HCT116 (cell line): ENCODE data around the gene PADI3. TPM values are rescaled to one million over a fixed set of nuclear protein-coding genes. Genes with fewer than 3 reads are reported as not detected.

Source experiments
- ATAC-seq: fragments of 200-7000 bp; cut with Tn5 transposase; 2 replicates; pipeline ENCODE4 v1.9.1; 2020; ENCODE audit warnings: mild to moderate bottlenecking, moderate library complexity
- BruUV-seq: library from RNA; stranded (reverse); fragments of 400-500 nt; replicated peaks from 2 replicates; lab custom pipeline; 2021; lab: Mats Ljungman, UMichigan
- CTCF ChIA-PET: fragments of 300-600 bp; sonication (Branson Sonifier 250); formaldehyde crosslinking; loops from one replicate; lab custom pipeline; 2021; ENCODE audit warnings: antibody characterized with exemption; lab: Charles Lee
- POLR2A ChIA-PET: fragments of 300-600, 350-600 bp; sonication (Branson Sonifier 250); formaldehyde crosslinking; loops from one replicate; lab custom pipeline; 2021; ENCODE audit warnings: antibody characterized with exemption; lab: Charles Lee
- RAD21 ChIA-PET, 2 experiments: fragments of 300-600 bp; sonication (Branson Sonifier 250); formaldehyde crosslinking; loops; one replicate each; lab custom pipeline; 2023; ENCODE audit warnings: low total read pairs in 2 of 2; ENCODE audit not compliant: uncharacterized antibody in 2 of 2, unreplicated experiment in 2 of 2, low non-redundant PET in 1 of 2; lab: Charles Lee
- DNase-seq: peaks from one replicate; pipeline ENCODE4 v3.0.0-alpha.2; 2010; ENCODE audit warnings: low read depth, low spot score
- H2AFZ ChIP-seq: fragments of 200-600 bp; shearing (Covaris generic), sonication (generic); 2 replicates; pipeline ENCODE4 v1.6.1; 2017; ENCODE audit warnings: low read depth, mixed run types, mixed read lengths, antibody characterized with exemption, low read length; ENCODE audit not compliant: poor library complexity, severe bottlenecking
- H3K27ac ChIP-seq: 2 replicates; pipeline ENCODE4 v1.5.1; 2012; ENCODE audit warnings: low read depth, low read length
- H3K27me3 ChIP-seq: fragments of 200-600 bp; sonication (generic); 2 replicates; pipeline ENCODE4 v1.6.1; 2016; ENCODE audit warnings: mixed run types, low read length, mixed read lengths; ENCODE audit not compliant: insufficient read depth
- H3K36me3 ChIP-seq, 2 experiments: fragments of 200-500 bp in 1 of 2; fragments of 200-600 bp in 1 of 2; sonication (Bioruptor generic) in 1 of 2; sonication (generic) in 1 of 2; 2 replicates each; pipeline versions ENCODE4 v1.5.1 to v1.6.1; 2014 to 2016; ENCODE audit warnings: low read length in 2 of 2, inconsistent platforms in 1 of 2, mixed read lengths in 1 of 2, mixed run types in 1 of 2; ENCODE audit not compliant: insufficient read depth in 2 of 2, control insufficient read depth in 1 of 2
- H3K4me1 ChIP-seq, 2 experiments: fragments of 200-600 bp in 1 of 2; sonication (generic) in 1 of 2; 2 replicates each; pipeline versions ENCODE4 v1.5.1 to v1.6.1; 2012 to 2017; ENCODE audit warnings: low read length in 2 of 2, inconsistent platforms in 1 of 2, mild to moderate bottlenecking in 1 of 2, mixed read lengths in 1 of 2, mixed run types in 1 of 2, moderate library complexity in 1 of 2; ENCODE audit not compliant: insufficient read depth in 2 of 2, control insufficient read depth in 1 of 2
- H3K4me2 ChIP-seq: fragments of 200-600 bp; sonication (generic); 2 replicates; pipeline ENCODE4 v1.6.1; 2017; ENCODE audit warnings: mixed run types, low read length, mixed read lengths
- H3K4me3 ChIP-seq, 2 experiments: fragments of 200-600 bp in 1 of 2; sonication (generic) in 1 of 2; replicated peaks in 1 of 2; 2 replicates each; pipeline ENCODE4 v1.5.1; 2011 to 2016; ENCODE audit warnings: low read length in 2 of 2, control low read depth in 1 of 2, low read depth in 1 of 2, mild to moderate bottlenecking in 1 of 2, mixed read lengths in 1 of 2, mixed run types in 1 of 2
- H3K79me2 ChIP-seq: fragments of 200-600 bp; sonication (generic); 2 replicates; pipeline ENCODE4 v1.6.1; 2017; ENCODE audit warnings: mild to moderate bottlenecking, mixed run types, low read length, moderate library complexity, mixed read lengths; ENCODE audit not compliant: insufficient read depth
- H3K9ac ChIP-seq: fragments of 200-600 bp; sonication (generic); 2 replicates; pipeline ENCODE4 v1.6.1; 2016; ENCODE audit warnings: low read length, mixed read lengths
- H3K9me2 ChIP-seq: fragments of 200-600 bp; sonication (generic), shearing (Covaris generic); 2 replicates; pipeline ENCODE4 v1.6.1; 2017; ENCODE audit warnings: mixed run types, mild to moderate bottlenecking, moderate library complexity; ENCODE audit not compliant: insufficient read depth
- H3K9me3 ChIP-seq, 2 experiments: fragments of 200-500 bp in 1 of 2; fragments of 200-600 bp in 1 of 2; sonication (Bioruptor generic) in 1 of 2; sonication (generic) in 1 of 2; 2 replicates each; pipeline ENCODE4 v1.6.1; 2014 to 2017; ENCODE audit warnings: low read length in 2 of 2, mixed read lengths in 2 of 2, inconsistent platforms in 1 of 2, low read depth in 1 of 2, mild to moderate bottlenecking in 1 of 2, mixed run types in 1 of 2, moderate library complexity in 1 of 2; ENCODE audit not compliant: control insufficient read depth in 1 of 2, insufficient read depth in 1 of 2
- H4K20me1 ChIP-seq: fragments of 200-600 bp; sonication (generic), shearing (Covaris generic); 2 replicates; pipeline ENCODE4 v1.6.1; 2017; ENCODE audit warnings: mixed run types, mild to moderate bottlenecking, moderate library complexity; ENCODE audit not compliant: insufficient read depth
- ATF3 ChIP-seq: IDR thresholded peaks from 2 replicates; pipeline ENCODE4 v1.6.1; 2012
- CBX3 ChIP-seq: IDR thresholded peaks from 2 replicates; pipeline ENCODE4 v1.6.1; 2012; ENCODE audit warnings: low read depth
- CTCF ChIP-seq, 3 experiments: fragments of 200-600 bp in 1 of 3; sonication (generic) in 1 of 3; IDR thresholded peaks in 2 of 3; conservative IDR thresholded peaks in 1 of 3; 2 replicates each; pipeline ENCODE4 v1.5.1; 2012 to 2017; ENCODE audit warnings: low read depth in 2 of 3, low read length in 2 of 3, antibody characterized with exemption in 1 of 3, borderline replicate concordance in 1 of 3, control low read depth in 1 of 3, mild to moderate bottlenecking in 1 of 3, mixed read lengths in 1 of 3, mixed run types in 1 of 3, moderate library complexity in 1 of 3; ENCODE audit not compliant: insufficient read depth in 1 of 3
- EGR1 ChIP-seq: IDR thresholded peaks from 2 replicates; pipeline ENCODE4 v1.6.1; 2012; ENCODE audit warnings: low read depth
- ELF1 ChIP-seq: IDR thresholded peaks from 2 replicates; pipeline ENCODE4 v1.6.1; 2012; ENCODE audit warnings: low read depth, borderline replicate concordance
- JUND ChIP-seq: IDR thresholded peaks from 2 replicates; pipeline ENCODE4 v1.6.1; 2012
- MAX ChIP-seq: IDR thresholded peaks from 2 replicates; pipeline ENCODE4 v1.6.1; 2012
- POLR2AphosphoS5 ChIP-seq: IDR thresholded peaks from 2 replicates; pipeline ENCODE4 v1.6.1; 2011; ENCODE audit warnings: mild to moderate bottlenecking, low read depth, low read length, moderate library complexity
- RAD21 ChIP-seq: IDR thresholded peaks from 2 replicates; pipeline ENCODE4 v1.6.1; 2012; ENCODE audit warnings: low read depth, mild to moderate bottlenecking
- REST ChIP-seq: IDR thresholded peaks from 2 replicates; pipeline ENCODE4 v1.6.1; 2012; ENCODE audit warnings: low read depth
- SIN3A ChIP-seq: IDR thresholded peaks from 2 replicates; pipeline ENCODE4 v1.6.1; 2012; ENCODE audit warnings: low read depth
- SP1 ChIP-seq: IDR thresholded peaks from 2 replicates; pipeline ENCODE4 v1.6.1; 2012; ENCODE audit warnings: low read depth
- SRF ChIP-seq: IDR thresholded peaks from 2 replicates; pipeline ENCODE4 v1.6.1; 2012; ENCODE audit warnings: low read depth
- ZNF274 ChIP-seq: fragments of 200-500 bp; sonication (Bioruptor generic); IDR thresholded peaks from 2 replicates; pipeline ENCODE4 v1.6.1; 2014; ENCODE audit warnings: mild to moderate bottlenecking, low read depth, low read length, inconsistent platforms
- intact Hi-C: fragments of 100-400 bp; cut with micrococcal nuclease; formaldehyde crosslinking; loops from 2 replicates; pipeline ENCODE4 v1.10.0; 2022
- total RNA-seq: library from RNA; stranded (reverse); gene quantifications from one replicate; pipeline ENCODE4 v1.2.1, GENCODE V29; 2021; ENCODE audit not compliant: unreplicated experiment

Gene PADI3
- total RNA-seq, 1 experiment from 2014 or later, result 0.93 TPM

- H2AFZ ChIP-seq, result no peak overlapping the region
- BruUV-seq, result no TSS peak
- TF ChIP-seq POLR2AphosphoS5, result no peak
- no peak for TF ChIP-seq SP1
- TF ChIP-seq, all 23 proteins: peak for 0
- Histone ChIP-seq H4K20me1 (no peaks in the 10 kb centered on the region), H3K9ac (no peak overlapping the region), H3K4me1 (peaks cover 0 to 33% of the 10 kb centered on the region in 2 experiments; a peak in 2 of 4 replicates), H3K27ac (no peak overlapping the region), H3K4me2 (no peak overlapping the region), H3K36me3 (no peaks in the 10 kb centered on the region), H3K27me3 (no peaks in the 10 kb centered on the region; the same call in 1 of the 2 replicates), H3K4me3 (no peak overlapping the region), H3K79me2 (no peaks in the 10 kb centered on the region), H3K9me2 (no peaks in the 10 kb centered on the region), H3K9me3 (no peaks in the 10 kb centered on the region)
- intact Hi-C loops, result no loop called here
- no peak for ATAC-seq
- POLR2A ChIA-PET, result no interaction called here
- RAD21 ChIA-PET, result no interaction called here
- CTCF ChIA-PET, result no interaction called here
- no peak for DNase-seq
Observed at GRCh38 chr1:17243274-17243673, 5.6 kb upstream of the PADI3 start.

GRCh38 chr1:17244821-17245740 is 3.8 kb upstream of the PADI3 start:
- DNase-seq (no peak), ATAC-seq (no peak)
- BruUV-seq, result no TSS peak
- H4K20me1 ChIP-seq, result no peaks in the 10 kb centered on the region
- H2AFZ ChIP-seq, result no peak overlapping the region
- ChIA-PET RAD21 (interaction anchor here in 1 of 2 experiments (1.0 kb wide), 1 partner anchor 10 kb away, joined by 3 read pairs; no protein-coding TSS in a partner anchor), POLR2A (no interaction called here), CTCF (interaction anchor here (3.6 kb wide), 1 partner anchor 8 kb away, joined by 14 read pairs; no protein-coding TSS in a partner anchor)
- H3K9ac ChIP-seq, result no peak overlapping the region
- H3K79me2 ChIP-seq, result no peaks in the 10 kb centered on the region
- no peak overlapping the region for H3K4me2 ChIP-seq
- no peaks in the 10 kb centered on the region for H3K9me3 ChIP-seq
- H3K36me3 ChIP-seq, result no peaks in the 10 kb centered on the region
- peaks cover 9 to 38% of the 10 kb centered on the region in 2 experiments; a peak in 3 of 4 replicates for H3K4me1 ChIP-seq
- no peaks in the 10 kb centered on the region for H3K9me2 ChIP-seq
- intact Hi-C loops, result no loop called here
- H3K4me3 ChIP-seq, result no peak overlapping the region
- H3K27ac ChIP-seq, result no peak overlapping the region
- no peaks in the 10 kb centered on the region for H3K27me3 ChIP-seq
- TF ChIP-seq CTCF (IDR thresholded peaks at IDR 0.05 in 2 of 3, conservative IDR thresholded peaks at IDR 0.05 in 1 of 3; ENCODE audit: borderline replicate concordance in 1 of 3, insufficient read depth in 1 of 3, low read depth in 2 of 3, low read length in 2 of 3), result no peak
- no peak for TF ChIP-seq ELF1
- TF ChIP-seq ATF3, result no peak
- no peak for TF ChIP-seq REST
- no peak for TF ChIP-seq SRF
- no peak for TF ChIP-seq MAX
- TF ChIP-seq RAD21, result no peak
- TF ChIP-seq ZNF274, result no peak
- TF ChIP-seq EGR1, result no peak
- no peak for TF ChIP-seq JUND
- no peak for TF ChIP-seq SP1
- TF ChIP-seq SIN3A, result no peak
- TF ChIP-seq CBX3, result no peak
